GM23338 (cell line): ENCODE measurements around the gene MBD2. TPM values are rescaled to one million over a fixed set of nuclear protein-coding genes. Genes with fewer than 3 reads are reported as not detected.

Source experiments
- ATAC-seq: fragments of 200-7000 bp; cut with Tn5 transposase; 3 replicates; pipeline ENCODE4 v1.9.1; 2020
- DNase-seq: peaks from one replicate; pipeline ENCODE4 v3.0.0-alpha.2; 2015; ENCODE audit warnings: low spot score
- H2AFZ ChIP-seq: fragments of 200-600 bp; sonication (generic); 2 replicates; pipeline ENCODE4 v1.8.0; 2016; ENCODE audit warnings: antibody characterized with exemption, mild to moderate bottlenecking, moderate library complexity
- H3F3A ChIP-seq: fragments of 200-600 bp; sonication (generic); replicated peaks from 2 replicates; pipeline ENCODE4 v1.8.0; 2017; ENCODE audit warnings: antibody characterized with exemption, mixed run types, low read depth
- H3K27ac ChIP-seq: fragments of 200-600 bp; sonication (generic); 2 replicates; pipeline ENCODE4 v1.6.1; 2016; ENCODE audit warnings: low read depth
- H3K27me3 ChIP-seq: fragments of 200-600 bp; sonication (generic); 2 replicates; pipeline ENCODE4 v1.8.0; 2016; ENCODE audit warnings: mild to moderate bottlenecking, mixed run types, moderate library complexity; ENCODE audit not compliant: insufficient read depth
- H3K36me3 ChIP-seq: fragments of 200-600 bp; sonication (generic); 2 replicates; pipeline ENCODE4 v1.8.0; 2016; ENCODE audit warnings: mild to moderate bottlenecking; ENCODE audit not compliant: insufficient read depth
- H3K4me1 ChIP-seq: fragments of 200-600 bp; sonication (generic); 2 replicates; pipeline ENCODE4 v1.8.0; 2016; ENCODE audit warnings: mild to moderate bottlenecking, moderate library complexity; ENCODE audit not compliant: insufficient read depth
- H3K4me2 ChIP-seq: fragments of 200-600 bp; sonication (generic); 2 replicates; pipeline ENCODE4 v1.7.1; 2017; ENCODE audit warnings: mixed run types
- H3K4me3 ChIP-seq: fragments of 200-600 bp; sonication (generic); 2 replicates; pipeline ENCODE4 v1.6.1; 2016; ENCODE audit warnings: mixed run types
- H3K79me2 ChIP-seq: fragments of 200-600 bp; sonication (generic); replicated peaks from 2 replicates; pipeline ENCODE4 v1.8.0; 2017; ENCODE audit warnings: mild to moderate bottlenecking; ENCODE audit not compliant: insufficient read depth
- H3K9me2 ChIP-seq: fragments of 200-600 bp; sonication (generic); 2 replicates; pipeline ENCODE4 v1.8.0; 2017; ENCODE audit not compliant: insufficient read depth
- H4K20me1 ChIP-seq: fragments of 200-600 bp; sonication (generic); replicated peaks from 2 replicates; pipeline ENCODE4 v1.8.0; 2017; ENCODE audit warnings: mild to moderate bottlenecking; ENCODE audit not compliant: insufficient read depth
- H3K27ac Mint-ChIP-seq: 2 replicates; pipeline ENCODE4 v1.8.0; 2020; ENCODE audit warnings: inconsistent platforms, mild to moderate bottlenecking, moderate library complexity, mixed read lengths
- H3K27me3 Mint-ChIP-seq: 3 replicates; pipeline ENCODE4 v1.8.0; 2022; ENCODE audit warnings: low read depth, mild to moderate bottlenecking, moderate library complexity, mixed read lengths, inconsistent platforms; ENCODE audit not compliant: insufficient read depth, poor library complexity
- H3K36me3 Mint-ChIP-seq: 3 replicates; pipeline ENCODE4 v1.8.0; 2021; ENCODE audit warnings: low read depth, mild to moderate bottlenecking, inconsistent platforms, moderate library complexity, mixed read lengths
- H3K4me1 Mint-ChIP-seq: 3 replicates; pipeline ENCODE4 v1.8.0; 2020; ENCODE audit warnings: mild to moderate bottlenecking, inconsistent platforms, mixed read lengths
- H3K4me3 Mint-ChIP-seq: 3 replicates; pipeline ENCODE4 v1.8.0; 2021; ENCODE audit warnings: moderate library complexity, mild to moderate bottlenecking, inconsistent platforms, mixed read lengths
- H3K9me3 Mint-ChIP-seq: 3 replicates; pipeline ENCODE4 v1.8.0; 2020; ENCODE audit warnings: moderate library complexity, mild to moderate bottlenecking, inconsistent platforms, mixed read lengths
- ETS1 ChIP-seq: IDR thresholded peaks from 2 replicates; pipeline ENCODE4 v1.6.1; 2016; ENCODE audit warnings: antibody characterized with exemption
- NANOG ChIP-seq: IDR thresholded peaks from 2 replicates; pipeline ENCODE4 v1.6.1; 2016; ENCODE audit warnings: antibody characterized with exemption, borderline replicate concordance
- ZNF114 ChIP-seq: fragments of 250-450 bp; sonication (Bioruptor Pico); IDR thresholded peaks from 2 replicates; pipeline ENCODE4 v1.5.0; 2020; ENCODE audit warnings: mild to moderate bottlenecking, moderate library complexity
- ZNF331 ChIP-seq: fragments of 250-450 bp; sonication (Bioruptor Pico); IDR thresholded peaks from 2 replicates; pipeline ENCODE4 v1.5.0; 2020; ENCODE audit warnings: low read depth, mild to moderate bottlenecking, moderate library complexity
- ZNF462 ChIP-seq: fragments of 250-450 bp; sonication (Bioruptor Pico); IDR thresholded peaks from 2 replicates; pipeline ENCODE4 v1.5.0; 2020; ENCODE audit warnings: mild to moderate bottlenecking, moderate library complexity
- polyA plus RNA-seq: library from polyadenylated mRNA; unstranded; fragments of >200 nt; fragmentation: Nextera tagmentation; extraction: Ambion mirVana; gene quantifications from 2 replicates; pipeline ENCODE4 v1.2.1, GENCODE V29; 2016
- total RNA-seq: library from RNA; depleted of rRNA; stranded (reverse); fragments of >200 nt; shearing (Covaris generic); gene quantifications from 2 replicates; pipeline ENCODE4 v1.2.3, GENCODE V29; 2014

The MBD2 gene
- total and polyA plus RNA-seq, 2 experiments from 2014 or later = 11.2 to 39.2 TPM

- TF ChIP-seq ZNF462 (CRISPR knock-in tag) = no peak
Measured at GRCh38 chr18:54203914-54204313, 20.6 kb downstream of the MBD2 start (continued).

- Histone ChIP-seq H3K4me3 (no peak overlapping the region), H3K27me3 (no peaks in the 10 kb centered on the region), H4K20me1 (peaks cover 28% of the 10 kb centered on the region), H3K4me1 (no peaks in the 10 kb centered on the region; the same call in 1 of the 2 replicates), H3K79me2 (peaks cover 48% of the 10 kb centered on the region), H3K9me2 (no peaks in the 10 kb centered on the region), H3K27ac (no peak overlapping the region), H3K36me3 (peaks cover 16% of the 10 kb centered on the region), H2AFZ (no peak overlapping the region), H3K4me2 (no peak overlapping the region), H3F3A (no peaks in the 10 kb centered on the region)
- Mint-ChIP-seq H3K36me3 (peaks cover 28% of the 10 kb centered on the region), H3K27ac (no peak overlapping the region), H3K4me3 (no peak overlapping the region), H3K27me3 (no peaks in the 10 kb centered on the region), H3K9me3 (no peaks in the 10 kb centered on the region), H3K4me1 (peaks cover 6% of the 10 kb centered on the region; the same call in 2 of the 3 replicates)
- no peak for DNase-seq
- no peak for TF ChIP-seq ZNF331
- no peak for TF ChIP-seq ZNF462 (CRISPR knock-in tag)
- no peak for TF ChIP-seq ZNF114 (CRISPR knock-in tag)
- no peak for TF ChIP-seq NANOG
- no peak for TF ChIP-seq ETS1
- no peak for ATAC-seq
Measured at GRCh38 chr18:54202851-54203250, 21.6 kb downstream of the MBD2 start.
